Measurements from ENCODE around the gene HINT3. TPM values are rescaled to one million over a fixed set of nuclear protein-coding genes. Genes with fewer than 3 reads are reported as not detected.

HINT3 gene
- total RNA-seq, 1 donor from 2014 or later: 11.8 TPM

DNA sequence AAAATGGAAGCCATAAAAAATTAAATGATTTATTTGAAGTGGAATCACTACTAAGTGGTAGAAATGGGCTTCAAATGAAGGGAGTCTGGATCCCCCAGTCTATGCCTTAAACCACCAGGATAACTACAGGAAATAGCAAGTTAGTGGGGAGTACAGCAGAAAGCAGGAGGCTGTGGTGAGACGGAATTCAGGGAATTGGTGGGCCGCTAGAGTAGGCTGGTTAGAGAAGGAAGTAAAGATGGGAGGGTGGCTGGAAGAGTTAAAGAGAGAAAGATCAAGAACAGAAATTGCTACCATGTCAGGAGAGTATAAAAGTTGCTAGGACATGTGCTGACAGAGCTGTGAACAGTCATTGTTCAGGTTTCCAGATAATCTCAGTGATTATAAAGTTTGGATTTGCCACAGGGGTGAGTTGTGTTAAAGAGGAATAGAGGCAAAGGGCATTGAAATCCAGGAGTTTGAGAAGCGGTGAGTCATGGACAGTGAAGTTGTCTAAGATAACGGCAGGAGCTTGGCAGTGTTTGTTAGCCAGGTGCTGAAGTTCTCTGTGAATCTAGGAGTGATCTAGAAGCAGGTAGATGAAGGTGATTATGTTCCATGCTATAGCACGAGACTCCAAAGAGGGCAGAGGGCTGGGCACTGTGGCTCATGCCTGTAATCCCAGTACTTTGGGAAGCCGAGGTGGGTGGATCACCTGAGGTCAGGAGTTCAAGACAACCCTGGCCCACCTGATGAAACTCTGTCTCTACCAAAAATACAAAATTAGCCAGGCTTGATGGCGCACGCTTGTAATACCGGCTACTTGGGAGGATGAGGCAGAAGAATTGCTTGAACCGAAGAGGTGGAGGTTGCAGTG, 13.7 kb upstream of the HINT3 start:
- Mint-ChIP-seq H3K4me3 (ENCODE audit: unreplicated experiment) (no peak overlapping the region), H3K4me1 (ENCODE audit: low read depth, unreplicated experiment) (peaks cover 33% of the 10 kb centered on the region), H3K9me3 (ENCODE audit: unreplicated experiment) (no peaks in the 10 kb centered on the region), H3K27ac (ENCODE audit: unreplicated experiment) (peak overlapping the region; percentile 6), H3K36me3 (ENCODE audit: low read depth, unreplicated experiment) (no peaks in the 10 kb centered on the region), H3K27me3 (ENCODE audit: low read depth, unreplicated experiment) (no peaks in the 10 kb centered on the region)
- Histone ChIP-seq H2AFZ (ENCODE audit: low read depth, low read length) (no peak overlapping the region), H3K4me3 (ENCODE audit: insufficient read depth, low read depth, low read length) (no peak overlapping the region), H3K9ac (ENCODE audit: low read length) (no peak overlapping the region), H4K20me1 (ENCODE audit: insufficient read depth, low read length) (no peaks in the 10 kb centered on the region), H3K36me3 (ENCODE audit: insufficient read depth, low read length) (no peaks in the 10 kb centered on the region), H3K27me3 (ENCODE audit: insufficient read depth, low read length) (no peaks in the 10 kb centered on the region), H3K27ac (ENCODE audit: low read depth, low read length) (no peak overlapping the region), H3K9me3 (ENCODE audit: insufficient read depth, low read depth, low read length) (no peaks in the 10 kb centered on the region), H3K4me1 (ENCODE audit: insufficient read depth, low read length) (peaks cover 39% of the 10 kb centered on the region), H3K4me2 (ENCODE audit: low read length) (peak overlapping the region; percentile 32), H3K79me2 (ENCODE audit: insufficient read depth, low read length) (no peaks in the 10 kb centered on the region)
- DNase-seq (ENCODE audit: low read depth) (peak; percentile 52), FAIRE-seq (no peak)
- TF ChIP-seq EZH2 (IDR thresholded peaks at IDR 0.05; ENCODE audit: insufficient read depth, low read length): no peak
- TF ChIP-seq, protein P1, sequence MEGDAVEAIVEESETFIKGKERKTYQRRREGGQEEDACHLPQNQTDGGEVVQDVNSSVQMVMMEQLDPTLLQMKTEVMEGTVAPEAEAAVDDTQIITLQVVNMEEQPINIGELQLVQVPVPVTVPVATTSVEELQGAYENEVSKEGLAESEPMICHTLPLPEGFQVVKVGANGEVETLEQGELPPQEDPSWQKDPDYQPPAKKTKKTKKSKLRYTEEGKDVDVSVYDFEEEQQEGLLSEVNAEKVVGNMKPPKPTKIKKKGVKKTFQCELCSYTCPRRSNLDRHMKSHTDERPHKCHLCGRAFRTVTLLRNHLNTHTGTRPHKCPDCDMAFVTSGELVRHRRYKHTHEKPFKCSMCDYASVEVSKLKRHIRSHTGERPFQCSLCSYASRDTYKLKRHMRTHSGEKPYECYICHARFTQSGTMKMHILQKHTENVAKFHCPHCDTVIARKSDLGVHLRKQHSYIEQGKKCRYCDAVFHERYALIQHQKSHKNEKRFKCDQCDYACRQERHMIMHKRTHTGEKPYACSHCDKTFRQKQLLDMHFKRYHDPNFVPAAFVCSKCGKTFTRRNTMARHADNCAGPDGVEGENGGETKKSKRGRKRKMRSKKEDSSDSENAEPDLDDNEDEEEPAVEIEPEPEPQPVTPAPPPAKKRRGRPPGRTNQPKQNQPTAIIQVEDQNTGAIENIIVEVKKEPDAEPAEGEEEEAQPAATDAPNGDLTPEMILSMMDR (IDR thresholded peaks at IDR 0.05; ENCODE audit: insufficient read depth, low read depth, low read length): no peak

DNA sequence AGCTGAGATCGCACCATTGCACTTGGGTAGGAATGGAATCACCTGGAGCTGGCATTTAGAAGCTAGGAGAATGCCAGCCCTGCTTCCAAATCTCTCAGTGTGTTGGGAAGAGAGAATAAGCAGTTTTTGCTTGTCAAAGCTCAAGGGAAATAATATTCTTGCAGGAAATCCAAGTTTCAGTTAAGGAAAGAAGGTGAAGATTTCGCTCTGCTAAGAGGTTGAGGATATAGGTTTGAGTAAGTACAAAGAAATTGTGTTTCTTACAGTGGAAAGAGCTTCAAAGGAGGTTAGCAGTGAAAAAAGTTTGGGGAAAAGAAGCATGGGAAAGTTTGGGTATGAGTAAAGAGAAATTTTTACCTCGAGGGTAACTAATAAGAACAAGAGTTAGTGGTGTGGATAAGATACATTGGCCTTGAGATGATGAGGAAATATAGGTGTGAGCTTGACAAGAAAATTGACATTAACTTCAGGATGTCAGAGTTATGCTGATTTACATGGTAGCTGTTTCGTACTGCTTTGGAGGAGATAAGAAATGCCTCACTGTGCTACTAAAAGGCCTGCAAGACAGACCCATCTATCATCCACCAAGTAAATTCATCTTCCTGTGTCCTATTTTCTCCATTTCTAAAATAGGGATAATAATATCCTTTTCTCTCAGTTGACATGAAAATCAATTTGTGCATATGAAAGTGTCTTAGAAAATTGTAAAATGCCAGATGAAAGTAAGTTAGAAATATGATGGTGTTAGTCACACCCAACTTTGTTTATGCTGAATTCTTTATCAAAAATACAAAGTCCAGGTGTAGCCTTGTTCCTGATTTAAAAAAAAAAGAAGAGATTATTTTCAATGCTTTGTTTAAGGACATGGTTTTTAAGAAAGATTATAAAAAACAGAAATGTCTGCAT, 12.8 kb upstream of the HINT3 start:
- Histone ChIP-seq H2AFZ (ENCODE audit: low read depth, low read length) (no peak overlapping the region), H4K20me1 (ENCODE audit: insufficient read depth, low read length) (no peaks in the 10 kb centered on the region), H3K27me3 (ENCODE audit: insufficient read depth, low read length) (no peaks in the 10 kb centered on the region), H3K9ac (ENCODE audit: low read length) (peak overlapping the region; percentile 17), H3K27ac (ENCODE audit: low read depth, low read length) (peak overlapping the region; percentile 89), H3K9me3 (ENCODE audit: insufficient read depth, low read depth, low read length) (no peaks in the 10 kb centered on the region), H3K4me3 (ENCODE audit: insufficient read depth, low read depth, low read length) (no peak overlapping the region), H3K4me2 (ENCODE audit: low read length) (no peak overlapping the region), H3K36me3 (ENCODE audit: insufficient read depth, low read length) (no peaks in the 10 kb centered on the region), H3K4me1 (ENCODE audit: insufficient read depth, low read length) (peaks cover 39% of the 10 kb centered on the region), H3K79me2 (ENCODE audit: insufficient read depth, low read length) (no peaks in the 10 kb centered on the region)
- no peak overlapping the region for H3K4me3 Mint-ChIP-seq (ENCODE audit: unreplicated experiment)
- H3K36me3 Mint-ChIP-seq (ENCODE audit: low read depth, unreplicated experiment): no peaks in the 10 kb centered on the region
- H3K9me3 Mint-ChIP-seq (ENCODE audit: unreplicated experiment): no peaks in the 10 kb centered on the region
- FAIRE-seq (no peak), DNase-seq (ENCODE audit: low read depth) (no peak)
- no peak overlapping the region for H3K27ac Mint-ChIP-seq (ENCODE audit: unreplicated experiment)
- H3K27me3 Mint-ChIP-seq (ENCODE audit: low read depth, unreplicated experiment): no peaks in the 10 kb centered on the region
- peaks cover 33% of the 10 kb centered on the region for H3K4me1 Mint-ChIP-seq (ENCODE audit: low read depth, unreplicated experiment)
- TF ChIP-seq, protein P1 (IDR thresholded peaks at IDR 0.05; ENCODE audit: insufficient read depth, low read depth, low read length): no peak
- no peak for TF ChIP-seq EZH2 (IDR thresholded peaks at IDR 0.05; ENCODE audit: insufficient read depth, low read length)

Measured in astrocyte (in vitro differentiated cells and primary cell).